GM18499 (cell line): ENCODE data around the gene PIEZO1.
"Not testable (repeated sequence)": the region's sequence is repeated elsewhere in the genome, so short reads cannot be mapped to it uniquely, and the experiment has no call there.

Experiments
- ATAC-seq: cut with Tn5 transposase; IDR thresholded peaks from one replicate; pipeline ENCODE4 v1.9.1; 2021; ENCODE audit warnings: moderate number of reproducible peaks; ENCODE audit not compliant: insufficient read depth, unreplicated experiment

The PIEZO1 gene

DNA sequence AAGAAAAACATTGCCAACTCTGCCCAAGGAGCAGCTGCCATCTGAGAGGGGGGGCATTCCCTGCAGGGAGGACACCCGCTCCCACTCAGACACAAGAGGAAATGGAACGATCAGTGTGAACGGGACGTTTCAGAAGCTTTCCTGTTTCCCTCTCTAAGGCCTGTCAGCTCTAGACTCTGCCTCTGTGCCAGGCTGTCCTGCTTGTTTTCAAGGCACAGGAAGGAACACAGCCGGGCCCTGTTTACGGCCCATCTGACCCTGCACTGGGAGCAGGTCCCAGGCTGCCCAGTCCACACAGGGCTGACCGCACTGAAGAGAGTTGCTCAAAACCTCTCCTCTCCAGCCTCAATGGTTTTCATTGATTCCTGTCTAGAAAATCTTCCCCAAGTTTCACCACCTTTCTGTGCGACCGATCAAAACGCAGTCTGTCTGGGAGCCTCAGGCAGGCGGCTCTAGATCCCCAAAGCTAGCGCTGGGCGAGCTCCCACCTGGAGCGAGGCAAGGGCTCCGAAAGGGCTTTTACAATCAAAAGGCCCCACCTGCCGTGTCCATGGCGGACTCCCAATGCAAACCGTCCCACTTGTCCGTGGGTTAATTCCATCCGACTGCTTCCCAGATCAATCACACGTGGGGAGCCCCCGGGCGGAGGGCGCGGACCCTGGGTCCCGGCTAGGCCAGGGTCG lies 1.5 kb downstream of the PIEZO1 start:
- ATAC-seq: no peak

DNA sequence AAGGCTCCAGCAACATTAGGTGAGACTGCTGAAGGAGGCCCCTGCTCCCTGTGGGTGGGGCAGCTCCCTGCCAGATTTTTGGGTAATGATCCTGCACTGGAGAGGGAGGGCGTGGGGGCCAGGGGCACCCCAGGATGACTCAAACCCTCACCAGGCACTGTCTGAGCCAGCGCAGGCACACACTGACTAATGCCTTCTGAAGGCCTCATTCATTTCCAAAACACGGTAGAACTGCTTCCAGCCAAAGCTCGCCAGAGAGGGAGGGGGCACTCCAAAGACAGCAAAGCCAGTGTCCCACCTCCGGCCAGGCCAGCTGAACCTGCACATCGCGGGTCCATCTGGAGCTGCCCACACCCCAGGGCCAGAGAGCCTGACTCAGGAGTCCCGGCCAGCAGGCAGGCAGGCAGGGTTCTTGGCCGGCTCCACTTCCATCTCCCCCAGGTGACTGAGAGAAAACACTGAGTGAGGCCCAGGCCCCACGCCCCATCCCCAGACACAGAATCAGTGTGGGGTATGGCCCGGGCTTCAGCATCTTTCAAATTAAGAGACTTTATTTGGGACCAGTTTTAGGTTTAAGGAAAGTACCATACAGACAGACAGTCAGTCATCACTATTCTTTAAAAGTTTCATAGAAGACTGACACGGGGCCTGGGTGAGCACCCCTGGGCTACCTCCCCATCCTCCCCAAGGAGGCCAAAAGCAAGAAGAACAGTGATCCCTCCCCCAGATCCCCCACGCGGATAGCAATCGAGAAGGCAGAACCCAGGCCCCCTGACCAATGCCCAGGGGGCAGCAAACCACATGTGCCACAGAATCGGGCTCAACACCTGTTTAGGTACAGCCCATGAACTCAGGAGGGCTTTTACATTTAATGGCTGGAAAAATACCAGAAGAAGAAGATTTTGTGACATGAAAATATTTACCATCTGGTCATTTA lies 2.3 kb downstream of the PIEZO1 start:
- ATAC-seq: no peak

DNA sequence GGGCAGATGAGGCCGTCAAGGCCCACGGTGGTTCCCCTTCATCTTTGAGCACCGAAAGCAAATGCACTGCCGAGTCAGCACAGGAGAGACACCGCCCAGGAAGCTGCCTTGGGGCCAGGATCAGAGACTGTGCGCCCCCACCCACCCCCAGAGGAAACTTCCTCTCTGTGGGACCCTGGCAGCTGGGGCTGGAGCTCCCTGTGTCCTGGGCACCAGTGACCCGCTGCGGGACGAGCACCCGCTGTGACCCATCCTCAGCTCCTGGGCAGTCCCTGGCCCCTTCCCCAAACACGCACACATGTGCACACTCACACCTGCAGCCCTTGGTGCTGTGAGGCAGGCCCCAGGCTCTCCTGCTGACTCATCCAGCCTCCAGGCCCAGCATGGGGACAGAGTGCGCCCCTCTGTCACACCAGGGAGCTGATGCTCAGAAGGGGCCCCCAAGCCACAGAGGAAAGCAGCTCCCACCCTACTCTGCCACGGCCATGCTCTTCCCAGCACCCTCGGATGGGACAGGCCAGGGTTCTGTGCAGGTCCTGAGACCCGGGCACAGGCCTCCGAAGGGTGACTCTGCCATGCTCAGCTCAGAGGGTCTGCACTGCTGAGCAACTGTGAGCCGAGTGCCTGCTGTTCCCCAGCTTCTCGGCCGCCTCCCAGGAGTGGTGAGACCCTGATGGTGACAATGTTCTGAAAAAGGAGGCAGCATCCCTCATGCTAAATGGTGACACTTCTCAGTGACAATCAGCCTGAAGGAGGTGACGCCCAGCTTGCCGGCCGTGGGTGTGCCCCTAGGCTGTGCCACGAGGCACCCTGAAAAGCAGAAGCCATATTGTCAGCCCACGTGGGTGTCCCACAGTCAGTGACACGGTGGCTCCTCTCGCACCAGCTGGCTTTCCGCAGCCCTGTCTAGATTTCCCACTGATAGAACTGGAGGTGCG lies 3.6 kb downstream of the PIEZO1 start:
- ATAC-seq: no peak

DNA sequence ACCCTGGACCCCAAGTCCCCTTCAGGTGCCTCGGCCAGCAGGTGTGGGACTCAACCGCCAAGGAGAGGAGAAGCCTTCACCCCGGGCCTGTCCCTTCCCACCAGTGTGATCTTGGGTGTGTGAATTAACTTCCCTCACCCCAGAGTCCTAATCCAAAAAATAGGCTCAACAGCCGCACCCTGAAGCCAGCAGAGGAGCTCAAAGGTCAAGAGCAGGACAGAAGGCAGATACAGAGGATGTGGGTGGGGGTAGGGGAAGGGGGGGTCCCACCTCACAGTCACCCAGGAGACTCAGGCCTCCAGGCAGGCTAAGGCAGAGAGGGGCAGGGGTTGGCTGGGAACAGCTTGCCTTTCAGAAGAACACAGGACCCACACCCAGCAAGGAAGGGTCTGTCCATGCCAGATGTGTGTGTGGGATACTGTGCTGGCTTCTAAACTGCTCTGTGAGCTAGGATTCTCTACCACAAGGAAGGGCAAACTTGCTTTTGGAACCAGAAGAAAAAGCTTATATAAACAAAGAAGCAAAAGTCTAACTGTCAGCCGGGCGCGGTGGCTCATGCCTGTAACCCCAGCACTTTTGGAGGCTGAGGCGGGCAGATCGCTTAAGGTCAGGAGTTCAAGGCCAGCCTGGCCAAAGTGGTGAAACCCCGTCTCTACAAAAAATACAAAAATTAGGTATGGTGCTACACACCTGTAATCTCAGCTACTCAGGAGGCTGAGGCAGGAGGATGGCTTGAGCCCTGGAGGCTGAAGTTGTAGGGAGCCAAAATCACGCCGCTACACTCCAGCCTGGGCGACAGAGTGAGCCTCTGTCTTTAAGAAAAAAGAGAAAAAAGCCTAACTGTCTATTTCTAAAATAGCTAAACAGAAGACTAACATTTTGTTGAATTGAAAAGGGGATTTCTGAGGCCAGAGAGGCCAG lies 4.6 kb downstream of the PIEZO1 start:
- no peak for ATAC-seq

DNA sequence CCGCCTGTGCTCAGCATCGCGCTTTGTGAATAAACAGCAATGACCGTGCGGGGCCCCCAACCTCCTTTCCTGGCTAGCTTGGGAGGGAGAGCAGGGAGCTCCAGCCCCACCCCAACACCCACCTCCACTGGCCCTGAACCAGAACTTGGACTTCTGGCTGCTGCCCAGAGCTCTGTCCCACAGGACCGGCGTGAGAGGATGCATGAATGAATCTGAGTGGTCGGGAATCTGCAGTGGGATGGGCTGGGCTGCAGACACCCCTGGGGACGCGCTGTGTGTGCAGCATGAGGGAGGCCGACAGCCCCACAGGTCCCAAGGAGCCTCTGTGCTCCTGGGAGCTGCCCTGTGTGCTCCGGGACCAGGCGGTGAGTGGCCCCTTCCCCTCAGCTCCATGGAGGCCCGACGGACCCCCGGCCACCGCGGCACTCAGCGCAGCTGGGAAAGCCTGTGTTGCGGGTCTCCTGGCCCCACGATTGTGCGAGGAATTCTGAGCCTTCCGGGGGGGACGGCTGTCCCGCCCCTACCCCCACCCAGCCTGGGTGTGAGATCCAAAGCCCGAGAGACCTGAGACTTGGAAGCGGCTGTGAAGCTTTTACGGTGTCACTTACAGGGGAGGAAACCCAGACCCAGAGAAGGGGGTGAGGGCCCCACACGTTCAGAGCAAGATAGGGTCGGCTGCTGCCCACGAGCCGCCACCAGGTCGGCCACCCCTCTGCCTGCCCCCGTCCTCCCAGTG lies 5.4 kb downstream of the PIEZO1 start:
- no peak for ATAC-seq

DNA sequence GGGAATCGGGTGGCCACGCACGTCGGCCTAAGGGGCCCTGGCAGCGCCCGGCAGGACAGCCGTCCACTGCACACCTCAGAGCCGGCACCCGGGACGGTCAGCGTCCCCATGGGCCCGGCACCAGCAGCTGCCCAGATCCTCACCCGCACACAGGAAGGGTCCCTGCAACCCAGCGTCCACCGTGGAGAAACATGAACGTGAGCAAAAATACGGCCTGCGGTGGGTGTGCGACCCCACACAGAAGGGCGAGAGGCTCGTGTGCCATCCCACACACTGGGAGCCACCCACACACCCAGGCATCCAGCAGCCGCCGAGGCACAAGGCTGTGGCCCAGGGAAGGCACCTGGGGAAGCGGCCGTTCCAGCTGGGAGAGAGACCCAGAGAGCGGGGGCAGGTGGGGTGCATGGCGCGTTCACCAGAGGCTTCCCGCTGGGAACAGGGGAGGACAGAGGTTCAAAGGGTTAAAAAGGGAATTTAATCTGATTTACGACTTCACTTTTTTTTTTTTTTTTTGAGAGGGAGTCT lies 6.4 kb downstream of the PIEZO1 start:
- ATAC-seq: no peak

DNA sequence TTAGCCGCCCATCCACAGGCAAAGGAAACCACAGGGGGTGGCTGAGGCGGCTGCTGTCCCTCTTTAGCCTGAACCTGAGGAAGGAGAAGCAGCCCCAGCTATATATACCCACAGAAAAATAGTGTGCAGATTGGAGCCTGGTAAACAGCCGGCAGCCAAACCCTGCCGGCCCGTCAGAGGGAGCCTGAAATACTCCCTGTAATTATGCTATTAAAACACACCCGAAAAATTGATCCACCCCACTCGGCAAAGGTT lies 6.8 kb downstream of the PIEZO1 start:
- no peak for ATAC-seq

DNA sequence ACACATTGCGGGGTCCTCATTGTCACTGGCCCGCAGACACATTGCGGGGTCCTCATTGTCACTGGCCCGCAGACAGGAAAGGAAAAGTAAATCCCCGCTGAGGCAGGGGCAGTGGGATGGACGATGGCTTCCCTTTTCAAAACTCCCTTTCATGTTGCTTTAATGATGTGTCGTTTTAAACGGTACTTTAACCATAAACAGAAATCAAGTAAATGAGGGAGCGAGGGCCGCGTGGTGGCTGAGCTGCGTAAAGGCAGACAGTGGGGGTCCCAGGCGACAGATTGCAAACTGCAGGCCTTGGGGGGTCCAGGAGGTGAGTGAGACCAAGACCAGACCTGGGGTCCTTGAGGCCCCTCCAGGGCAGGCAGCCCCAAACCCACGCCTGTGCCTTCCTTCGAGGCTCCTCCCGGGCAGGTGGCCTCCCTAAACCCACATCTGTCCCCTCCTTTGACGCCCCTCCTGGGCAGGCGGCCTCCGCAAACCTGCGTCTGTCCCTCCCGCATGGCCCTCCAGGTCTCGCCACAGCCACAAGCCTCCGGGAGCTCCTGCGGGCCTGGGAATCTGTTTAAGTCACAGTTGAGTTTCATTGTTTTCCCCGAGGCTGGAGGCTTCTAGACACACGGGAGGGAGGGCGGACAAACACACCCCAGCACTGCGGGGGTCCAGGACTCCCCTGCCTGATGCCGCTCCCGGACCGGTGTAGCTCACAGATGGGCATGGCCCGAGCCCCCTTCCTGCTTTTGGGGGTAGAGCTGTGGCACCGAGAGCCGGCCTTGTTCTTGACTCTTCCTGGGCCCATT lies 7.3 kb downstream of the PIEZO1 start:
- no peak for ATAC-seq

DNA sequence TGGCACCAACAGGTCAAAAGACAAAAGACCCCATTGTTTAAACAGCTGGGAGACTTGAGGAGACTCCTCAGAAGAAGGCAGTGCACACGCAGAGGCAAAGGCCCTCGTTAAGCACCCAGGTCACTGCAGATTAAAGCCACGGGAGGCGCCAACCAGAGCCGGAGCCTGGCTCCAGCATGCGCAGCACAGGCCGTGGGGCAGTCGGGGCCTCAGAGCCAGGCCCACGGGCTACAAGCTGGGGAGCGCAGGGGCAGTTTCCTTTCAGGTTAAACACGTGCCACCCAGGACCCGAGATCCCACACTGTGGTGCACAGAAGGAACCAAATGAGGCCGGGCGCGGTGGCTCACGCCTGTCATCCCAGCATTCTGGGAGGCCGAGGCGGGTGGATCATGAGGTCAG lies 9.2 kb downstream of the PIEZO1 start:
- ATAC-seq: no peak

DNA sequence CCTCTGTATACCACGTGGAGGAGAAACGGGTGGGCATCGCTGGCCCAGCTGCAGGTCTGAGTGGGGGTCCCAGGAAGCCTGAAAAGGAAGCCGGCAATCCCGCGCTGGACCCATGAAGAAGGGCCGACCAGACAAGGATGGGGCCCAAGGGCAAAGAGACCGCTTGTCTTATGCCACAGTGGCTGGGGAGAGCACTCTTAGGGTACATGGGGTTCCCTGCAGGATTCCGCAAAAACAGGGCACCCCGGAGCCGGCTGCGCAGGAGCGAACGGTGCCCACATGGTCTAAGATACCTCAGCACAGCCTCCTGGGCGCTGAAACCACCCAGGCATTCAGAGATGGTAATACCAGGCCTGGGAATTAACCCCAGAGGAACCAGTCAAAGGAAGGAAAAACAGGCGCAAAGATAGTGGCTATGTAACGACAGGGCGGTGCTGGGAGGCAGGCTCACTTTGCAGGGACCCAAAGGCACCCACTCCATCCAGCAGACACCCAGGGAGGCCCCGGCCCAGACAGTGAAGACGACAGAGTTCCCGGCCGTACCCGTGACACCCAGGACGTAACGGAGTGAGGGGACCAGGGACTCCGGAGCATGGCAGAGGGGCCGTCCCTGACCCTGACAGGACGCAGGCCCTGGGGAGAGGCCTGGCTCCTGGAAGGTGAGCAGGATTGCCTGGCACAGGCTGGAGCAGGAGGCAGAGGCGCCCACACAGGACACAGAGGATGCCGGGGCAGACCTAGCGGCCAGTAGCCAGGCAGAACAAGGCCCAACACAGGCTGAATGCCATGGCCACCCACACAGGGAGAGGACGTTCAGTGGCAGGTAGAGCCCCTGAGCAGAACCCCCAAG lies 10.3 kb downstream of the PIEZO1 start:
- no peak for ATAC-seq

DNA sequence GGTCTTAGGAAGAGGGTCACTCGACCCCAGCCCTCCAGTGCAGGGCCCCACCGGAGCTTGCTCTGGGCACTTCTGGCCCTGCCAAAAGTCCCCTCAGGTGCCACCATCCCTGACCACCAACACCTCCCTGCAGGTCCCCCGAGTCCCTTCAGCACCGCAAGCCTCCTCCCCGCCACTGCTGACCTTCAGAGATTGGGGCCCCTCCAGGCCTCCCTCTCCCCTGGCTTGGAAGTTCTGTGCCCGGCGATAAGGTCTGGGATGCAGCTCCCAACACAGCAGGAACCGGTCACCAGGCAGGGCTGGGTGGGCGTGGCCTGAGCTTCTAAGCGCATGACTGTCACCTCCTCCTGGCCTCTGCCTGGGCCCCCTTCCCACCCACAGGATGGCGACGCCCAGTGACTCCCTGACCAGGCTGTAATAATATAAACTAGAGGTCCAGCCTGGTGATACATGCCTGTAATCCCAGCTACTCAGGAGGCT lies 11.2 kb downstream of the PIEZO1 start:
- no peak for ATAC-seq

DNA sequence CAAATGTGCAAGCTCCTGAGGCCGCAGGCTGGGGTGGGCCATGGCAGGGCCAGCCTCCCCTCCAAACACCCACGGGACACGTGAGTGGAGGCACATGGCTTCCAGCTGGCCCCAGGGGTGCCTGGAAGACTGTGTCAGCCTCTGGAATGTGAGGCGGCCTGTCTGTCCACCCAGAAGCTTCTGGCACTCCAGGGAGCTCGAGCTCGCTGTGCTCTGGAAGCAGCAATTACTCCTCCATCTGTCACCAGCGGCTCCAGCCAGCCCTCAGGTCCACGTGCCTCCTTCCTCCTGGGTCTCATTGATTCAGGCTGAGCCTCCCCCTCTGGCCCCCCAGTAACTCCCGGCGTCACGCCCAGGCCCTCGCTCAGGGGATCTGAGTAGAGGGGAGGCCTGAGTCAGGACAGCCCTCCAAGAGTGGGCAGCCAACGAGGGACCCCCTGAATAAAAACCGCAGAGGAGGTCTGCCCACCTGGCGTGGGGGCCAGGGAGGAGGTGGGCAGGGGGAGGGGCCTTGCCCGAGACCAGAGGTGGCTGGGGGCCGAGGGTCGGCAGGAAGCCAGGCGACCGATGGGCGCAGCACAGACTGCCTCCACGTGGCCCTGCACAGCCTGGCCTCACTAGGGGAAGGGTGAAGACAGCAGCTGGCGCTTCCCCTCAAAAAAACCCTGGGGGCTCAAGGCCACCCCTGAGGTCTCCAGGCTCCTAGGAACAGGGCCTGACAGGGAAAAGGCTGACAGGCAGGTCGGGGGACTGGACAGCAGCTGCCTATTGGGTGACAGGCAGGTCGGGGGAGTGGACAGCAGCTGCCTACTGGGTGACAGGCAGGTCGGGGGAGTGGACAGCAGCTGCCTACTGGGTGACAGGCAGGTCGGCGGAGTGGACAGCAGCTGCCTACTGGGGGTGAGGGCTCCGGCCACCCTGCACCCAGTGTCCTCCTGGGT lies 11.9 kb downstream of the PIEZO1 start:
- ATAC-seq: no peak

DNA sequence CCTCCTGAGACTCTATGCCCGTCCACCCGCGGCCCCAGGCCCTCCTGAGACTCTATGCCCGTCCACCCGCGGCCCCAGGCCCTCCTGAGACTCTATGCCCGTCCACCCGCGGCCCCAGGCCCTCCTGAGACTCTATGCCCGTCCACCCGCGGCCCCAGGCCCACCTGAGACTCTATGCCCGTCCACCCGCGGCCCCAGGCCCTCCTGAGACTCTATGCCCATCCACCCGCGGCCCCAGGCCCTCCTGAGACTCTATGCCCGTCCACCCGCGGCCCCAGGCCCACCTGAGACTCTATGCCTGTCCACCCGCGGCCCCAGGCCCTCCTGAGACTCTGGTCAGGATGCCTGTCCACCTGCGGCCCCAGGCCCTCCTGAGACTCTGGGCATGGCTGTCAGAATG lies 13.2 kb downstream of the PIEZO1 start:
- not testable (repeated sequence) for ATAC-seq

DNA sequence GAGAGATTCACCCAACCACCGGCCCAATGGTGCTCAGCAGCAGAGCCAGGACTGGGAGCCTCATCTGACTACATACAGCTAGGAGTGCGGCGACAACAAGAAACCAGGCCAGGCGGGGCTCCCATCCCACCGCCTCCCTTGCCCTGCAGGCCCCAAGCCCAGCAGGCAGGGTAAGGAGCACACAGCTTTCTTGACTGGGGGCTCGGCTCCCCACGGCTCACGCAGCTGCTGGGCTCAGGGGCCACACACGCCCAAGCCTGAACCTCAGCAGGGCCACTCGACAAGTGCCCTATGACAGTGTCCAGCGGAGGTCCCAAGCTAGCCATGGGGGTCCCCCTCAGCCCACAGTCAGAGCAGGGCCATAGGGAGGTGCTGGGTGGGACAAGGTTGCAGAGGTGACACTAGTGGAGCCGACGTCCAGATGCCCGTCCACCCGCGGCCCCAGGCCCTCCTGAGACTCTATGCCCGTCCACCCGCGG lies 13.7 kb downstream of the PIEZO1 start:
- no peak for ATAC-seq

DNA sequence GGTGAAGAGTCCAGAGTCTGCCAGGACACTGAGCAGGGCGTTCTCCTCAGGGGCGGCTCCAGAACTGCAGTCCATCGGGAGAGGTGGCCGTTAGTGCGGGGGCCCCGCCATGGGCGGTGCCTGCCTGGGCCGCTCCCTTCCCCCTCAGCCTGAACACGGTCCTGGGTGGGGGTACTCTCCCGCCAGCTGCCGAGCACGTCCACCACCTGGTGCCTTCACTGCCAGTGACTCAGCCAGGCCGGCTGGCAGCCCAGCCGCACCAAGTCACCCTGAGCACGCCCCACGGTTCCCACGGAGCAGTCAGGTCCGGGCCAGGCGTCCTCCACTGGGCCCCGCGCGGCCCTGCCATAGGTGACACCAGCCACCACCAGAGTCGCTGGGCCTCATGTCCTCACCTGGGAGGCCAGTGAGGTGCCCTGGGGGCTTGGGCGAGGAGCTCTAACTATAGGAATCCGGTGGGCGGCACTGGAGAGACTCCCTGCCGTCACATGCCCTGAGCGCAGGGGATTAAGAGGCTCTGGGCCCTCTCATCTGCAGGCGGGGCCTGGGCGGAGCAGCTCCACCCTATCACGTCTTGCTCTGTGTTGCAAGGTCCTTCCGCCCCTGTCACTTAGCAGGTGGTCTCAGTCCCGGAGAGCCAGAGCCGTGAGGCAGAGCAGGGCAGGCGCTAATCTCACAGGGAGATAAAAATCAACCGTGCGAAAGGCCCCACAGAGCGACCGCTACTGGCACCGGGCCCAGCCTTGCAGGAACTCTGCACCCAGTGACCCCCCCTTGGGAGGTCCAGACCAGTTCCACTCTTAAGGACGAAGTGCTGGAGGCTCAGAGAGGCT lies 14.3 kb downstream of the PIEZO1 start:
- ATAC-seq: no peak
